ENCODE data around the gene PRICKLE1. TPM values are rescaled to one million over a fixed set of nuclear protein-coding genes. Genes with fewer than 3 reads are reported as not detected.

The PRICKLE1 gene
- total and polyA plus RNA-seq, 2 donors (not counting 3 experiments of a cell fraction or from before 2014, with no cell fraction given) = 34.3 to 86.0 TPM

GRCh38 chr12:42575717-42576116, 13.8 kb downstream of the PRICKLE1 start:
- peak overlapping the region; percentile 37 for H3K4me2 ChIP-seq (ENCODE audit: insufficient read depth, low read length)
- BruUV-seq (replicated peaks) = no TSS peak
- peaks cover 65% of the 10 kb centered on the region for H3K4me1 ChIP-seq (ENCODE audit: control insufficient read depth, extremely low read depth, insufficient read depth, low read length)
- no peak overlapping the region for H3K4me3 ChIP-seq (replicated peaks in 1 of 3; ENCODE audit: insufficient read depth in 1 of 3, low read depth in 1 of 3, low read length in 3 of 3)
- peak overlapping the region; percentile 2 for H3K27ac ChIP-seq (ENCODE audit: insufficient read depth, low read depth, low read length)
- intact Hi-C loops (cut with micrococcal nuclease) = loop anchor here (10.0 kb wide), 2 partner anchors 201 to 341 kb away; partner anchors contain the start of gene YAF2
- H3K36me3 ChIP-seq (ENCODE audit: control insufficient read depth in 2 of 2, extremely low read depth in 1 of 2, insufficient read depth in 2 of 2, low read length in 2 of 2) = peaks cover 0 to 2% of the 10 kb centered on the region in 2 experiments
- POLR2A ChIA-PET = interaction anchor here (0.7 to 1.5 kb wide), 2 partner anchors 9 to 1436 kb away, joined by 4 to 5 read pairs; no protein-coding TSS in a partner anchor
- H3K27me3 ChIP-seq (ENCODE audit: control insufficient read depth in 2 of 2, insufficient read depth in 2 of 2, low read length in 2 of 2) = no peaks in the 10 kb centered on the region
- CTCF ChIA-PET = interaction anchor here (0.6 to 3.2 kb wide), 5 partner anchors 11 to 706 kb away, joined by 3 to 12 read pairs (median 7); no protein-coding TSS in a partner anchor
- H3K9me1 ChIP-seq (replicated peaks; ENCODE audit: control insufficient read depth, extremely low read depth, insufficient read depth, low read length) = no peaks in the 10 kb centered on the region
- no peak overlapping the region for H2AFZ ChIP-seq (ENCODE audit: low read depth, low read length)
- no peak overlapping the region for H3K9ac ChIP-seq (replicated peaks; ENCODE audit: extremely low read depth, insufficient read depth, low read length)
- peaks cover 89% of the 10 kb centered on the region for H3K79me2 ChIP-seq (ENCODE audit: control insufficient read depth, insufficient read depth, low read length)
- no peaks in the 10 kb centered on the region for H3K9me3 ChIP-seq (replicated peaks; ENCODE audit: control insufficient read depth, insufficient read depth, low read length)
- peaks cover 8% of the 10 kb centered on the region for H4K20me1 ChIP-seq (replicated peaks; ENCODE audit: control insufficient read depth, extremely low read depth, insufficient read depth, low read length)
- dilution Hi-C loops (cut with MboI; ENCODE audit: extremely low pct_ligation_motif_present, low sequenced_read_pairs) = no loop called here
- DNase-seq (ENCODE audit: low read depth, low spot score) = peak; percentile 78
- TF ChIP-seq FOS (IDR thresholded peaks at IDR 0.05; ENCODE audit: borderline replicate concordance, insufficient read depth, low read length) (no peak), EZH2 (IDR thresholded peaks at IDR 0.05; ENCODE audit: borderline replicate concordance, low read depth, low read length, severe bottlenecking) (no peak), GATA2 (IDR thresholded peaks at IDR 0.05; ENCODE audit: insufficient read depth, insufficient read length, low read depth, low read length) (no peak), MAX (IDR thresholded peaks at IDR 0.05; ENCODE audit: insufficient read depth, insufficient read length) (no peak), MYC (IDR thresholded peaks at IDR 0.05; ENCODE audit: low read depth, low read length) (no peak), POLR2AphosphoS5 (IDR thresholded peaks at IDR 0.05; ENCODE audit: insufficient read depth, low read depth, low read length) (no peak), JUN (IDR thresholded peaks at IDR 0.05; ENCODE audit: borderline replicate concordance, insufficient read depth, insufficient read length, low read depth) (no peak), POLR2A (IDR thresholded peaks at IDR 0.05; ENCODE audit: low read depth, low read length) (no peak), CTCF (IDR thresholded peaks at IDR 0.05; ENCODE audit: extremely low read depth in 1 of 2, insufficient read depth in 1 of 2, low read depth in 1 of 2, low read length in 2 of 2) (no peak)
- peak; percentile 21 for FAIRE-seq

Data from endothelial cell of umbilical vein (primary cell).